Cerebellar cortex (tissue), 1 donor: ENCODE measurements around the gene BICD1.

Experiments
- DNase-seq: peaks from one replicate; pipeline ENCODE4 v3.0.0-alpha.2; 2015; ENCODE audit warnings: low spot score

BICD1 gene

DNA sequence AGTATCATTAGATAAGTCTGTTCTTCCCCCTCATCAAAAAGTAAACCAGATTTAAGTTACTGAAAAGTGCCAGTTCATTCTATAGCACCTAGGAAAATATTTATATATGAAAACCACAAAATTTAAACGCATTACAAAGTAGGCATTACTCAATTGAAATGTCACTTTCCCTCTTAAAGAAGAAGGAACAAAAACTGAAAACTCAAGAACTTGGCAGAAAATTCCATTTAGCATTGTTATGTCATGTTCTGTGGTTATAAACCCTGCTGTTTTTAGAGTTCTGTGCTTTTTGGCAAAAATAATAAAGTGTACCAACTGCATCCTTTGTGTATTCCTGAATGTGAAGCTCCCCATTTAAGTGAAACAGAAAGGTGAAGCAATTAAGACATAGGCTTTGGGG lies 296.3 kb downstream of the BICD1 start:
- no peak for DNase-seq

DNA sequence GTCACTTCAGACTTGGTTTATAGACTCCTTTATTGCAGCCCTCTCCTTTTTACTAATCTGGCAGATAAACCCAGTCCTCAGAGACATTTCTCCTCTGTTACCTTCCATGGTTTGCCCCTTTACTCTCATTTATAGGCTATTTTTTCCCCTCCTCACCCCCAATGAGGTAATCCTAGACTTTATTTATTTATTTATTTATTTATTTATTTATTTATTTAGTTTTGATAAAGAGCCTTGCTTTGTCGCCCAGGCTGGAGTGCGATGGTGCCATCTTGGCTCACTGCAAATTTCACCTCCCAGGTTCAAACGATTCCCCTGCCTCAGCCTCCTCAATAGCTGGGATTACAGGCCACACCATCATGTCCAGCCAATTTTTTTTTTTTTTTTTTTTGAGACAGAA lies 301.1 kb downstream of the BICD1 start:
- no peak for DNase-seq

- DNase-seq: no peak
Observed at GRCh38 chr12:32413412-32413811, 306.8 kb downstream of the BICD1 start.

DNA sequence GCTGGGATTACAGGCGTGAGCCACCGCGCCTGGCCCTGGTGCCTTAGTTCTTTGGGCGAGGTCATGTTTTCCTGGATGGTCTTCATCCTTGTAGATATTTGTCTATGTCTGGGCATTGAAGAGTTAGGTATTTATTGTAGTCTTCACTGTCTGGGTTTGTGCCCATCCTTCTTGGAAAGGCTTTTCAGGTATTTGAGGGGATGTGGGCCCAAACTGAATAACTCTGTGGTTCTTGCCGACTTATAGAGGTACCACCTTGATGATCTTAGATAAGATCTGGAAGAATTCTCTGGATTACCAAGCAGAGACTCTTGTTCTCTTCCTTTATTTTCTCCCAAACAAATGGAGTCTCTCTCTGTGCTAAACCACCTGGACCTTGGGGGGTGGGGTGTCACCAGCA lies 311.6 kb downstream of the BICD1 start:
- DNase-seq: no peak

- DNase-seq: no peak
Observed at GRCh38 chr12:32418903-32419519, 312.4 kb downstream of the BICD1 start.

DNA sequence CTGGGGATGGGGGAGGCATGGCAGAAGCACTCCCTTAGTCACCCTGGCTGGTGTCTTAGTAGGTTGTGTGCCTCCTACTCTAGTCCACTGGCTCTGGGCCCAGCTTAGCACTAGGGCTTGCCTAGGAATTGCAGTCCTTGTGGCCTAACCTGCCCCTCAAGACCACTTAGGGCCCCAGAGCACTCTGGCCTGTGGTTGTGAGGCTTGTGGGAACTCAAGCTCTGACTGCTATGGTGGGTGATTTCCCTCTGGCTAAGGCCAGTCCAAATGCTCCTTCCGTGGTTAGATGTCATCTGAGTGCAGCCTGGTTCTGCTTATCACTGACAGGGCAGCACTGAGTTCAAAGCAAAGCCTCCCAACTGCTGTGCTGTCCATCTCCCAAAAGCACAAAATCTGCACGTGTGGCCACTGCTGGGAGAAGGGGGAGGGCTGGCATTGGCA lies 312.9 kb downstream of the BICD1 start:
- no peak for DNase-seq

DNA sequence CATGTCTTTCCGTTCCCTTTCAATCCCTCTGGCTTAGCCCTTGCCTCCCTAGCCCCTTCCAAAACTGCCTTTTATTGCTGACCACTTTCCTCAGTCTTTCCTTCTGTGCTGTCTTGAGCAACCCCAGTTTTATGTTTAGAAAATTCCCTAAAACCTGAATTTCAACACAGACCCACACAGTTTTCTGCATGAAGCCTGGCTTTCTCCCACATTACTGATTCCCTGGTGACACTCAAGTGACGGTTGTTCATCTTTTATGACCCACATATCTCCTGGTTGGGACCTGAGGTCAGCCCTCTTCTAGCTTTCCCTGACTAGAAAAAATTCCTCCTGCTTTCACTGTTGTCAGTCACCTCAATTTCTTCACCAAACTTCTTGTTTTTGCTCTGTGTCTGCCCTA lies 313.7 kb downstream of the BICD1 start:
- no peak for DNase-seq

- no peak for DNase-seq
Observed at GRCh38 chr12:32423559-32423958, 316.9 kb downstream of the BICD1 start.

- DNase-seq: no peak
Observed at GRCh38 chr12:32431025-32431424, 324.4 kb downstream of the BICD1 start.
